Type B pancreatic cell (in vitro differentiated cells): ENCODE data around the gene DCLK2. TPM values are rescaled to one million over a fixed set of nuclear protein-coding genes. Genes with fewer than 3 reads are reported as not detected.

Experiments
- DNase-seq: peaks from one replicate; pipeline ENCODE4 v3.0.0; 2021; ENCODE audit warnings: mixed read lengths; ENCODE audit not compliant: unreplicated experiment; ENCODE audit errors: extremely low spot score
- H3K27ac Mint-ChIP-seq: 2 replicates; pipeline ENCODE4 v1.8.0; 2021; ENCODE audit warnings: mild to moderate bottlenecking, mixed read lengths
- H3K27me3 Mint-ChIP-seq: 2 replicates; pipeline ENCODE4 v1.8.0; 2021; ENCODE audit warnings: mixed read lengths
- H3K36me3 Mint-ChIP-seq: 2 replicates; pipeline ENCODE4 v1.8.0; 2021; ENCODE audit warnings: mixed read lengths
- H3K4me1 Mint-ChIP-seq: one replicate; pipeline ENCODE4 v1.8.0; 2021; ENCODE audit warnings: mixed read lengths; ENCODE audit not compliant: unreplicated experiment
- H3K4me3 Mint-ChIP-seq: 2 replicates; pipeline ENCODE4 v1.8.0; 2021; ENCODE audit warnings: mild to moderate bottlenecking, mixed read lengths
- H3K9me3 Mint-ChIP-seq: 2 replicates; pipeline ENCODE4 v1.8.0; 2021; ENCODE audit warnings: mixed read lengths
- total RNA-seq: library from RNA; stranded (reverse); gene quantifications from 2 replicates; pipeline ENCODE4 v1.2.1, GENCODE V29; 2021; ENCODE audit warnings: low replicate concordance
- TF ChIP-seq, protein P1 (sequence below): fragments of 200-600 bp; sonication (generic); conservative IDR thresholded peaks from 2 replicates; pipeline ENCODE4 v1.5.0; 2021; ENCODE audit warnings: antibody characterized with exemption, mild to moderate bottlenecking

The DCLK2 gene
- total RNA-seq, 1 donor from 2014 or later, result 24.9 TPM

DNA sequence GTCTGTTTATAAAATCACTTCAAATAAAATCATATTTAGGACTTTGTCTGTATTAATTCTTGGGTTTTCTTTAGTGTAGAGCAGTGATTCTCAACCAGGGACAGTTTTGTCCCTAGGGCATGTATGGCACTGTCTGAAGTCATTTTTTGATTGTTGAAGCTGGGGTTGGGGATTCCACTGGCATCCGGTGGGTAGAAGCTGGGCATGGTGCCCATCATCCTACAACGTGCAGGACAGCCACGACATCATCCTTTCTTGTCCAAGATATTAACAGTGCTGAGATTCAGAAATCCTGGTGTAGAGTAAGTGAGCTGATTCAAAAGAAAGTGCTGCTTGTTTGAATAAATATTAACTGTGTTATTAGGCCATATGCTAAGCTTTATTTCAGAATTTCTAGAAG is 28.6 kb downstream of the DCLK2 start:
- Mint-ChIP-seq H3K4me1 (peaks cover 4% of the 10 kb centered on the region), H3K27me3 (no peaks in the 10 kb centered on the region), H3K9me3 (peaks cover 7% of the 10 kb centered on the region), H3K4me3 (no peak overlapping the region), H3K36me3 (peaks cover 25% of the 10 kb centered on the region), H3K27ac (no peak overlapping the region)
- TF ChIP-seq, protein P1, sequence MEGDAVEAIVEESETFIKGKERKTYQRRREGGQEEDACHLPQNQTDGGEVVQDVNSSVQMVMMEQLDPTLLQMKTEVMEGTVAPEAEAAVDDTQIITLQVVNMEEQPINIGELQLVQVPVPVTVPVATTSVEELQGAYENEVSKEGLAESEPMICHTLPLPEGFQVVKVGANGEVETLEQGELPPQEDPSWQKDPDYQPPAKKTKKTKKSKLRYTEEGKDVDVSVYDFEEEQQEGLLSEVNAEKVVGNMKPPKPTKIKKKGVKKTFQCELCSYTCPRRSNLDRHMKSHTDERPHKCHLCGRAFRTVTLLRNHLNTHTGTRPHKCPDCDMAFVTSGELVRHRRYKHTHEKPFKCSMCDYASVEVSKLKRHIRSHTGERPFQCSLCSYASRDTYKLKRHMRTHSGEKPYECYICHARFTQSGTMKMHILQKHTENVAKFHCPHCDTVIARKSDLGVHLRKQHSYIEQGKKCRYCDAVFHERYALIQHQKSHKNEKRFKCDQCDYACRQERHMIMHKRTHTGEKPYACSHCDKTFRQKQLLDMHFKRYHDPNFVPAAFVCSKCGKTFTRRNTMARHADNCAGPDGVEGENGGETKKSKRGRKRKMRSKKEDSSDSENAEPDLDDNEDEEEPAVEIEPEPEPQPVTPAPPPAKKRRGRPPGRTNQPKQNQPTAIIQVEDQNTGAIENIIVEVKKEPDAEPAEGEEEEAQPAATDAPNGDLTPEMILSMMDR, result no peak
- no peak for DNase-seq

DNA sequence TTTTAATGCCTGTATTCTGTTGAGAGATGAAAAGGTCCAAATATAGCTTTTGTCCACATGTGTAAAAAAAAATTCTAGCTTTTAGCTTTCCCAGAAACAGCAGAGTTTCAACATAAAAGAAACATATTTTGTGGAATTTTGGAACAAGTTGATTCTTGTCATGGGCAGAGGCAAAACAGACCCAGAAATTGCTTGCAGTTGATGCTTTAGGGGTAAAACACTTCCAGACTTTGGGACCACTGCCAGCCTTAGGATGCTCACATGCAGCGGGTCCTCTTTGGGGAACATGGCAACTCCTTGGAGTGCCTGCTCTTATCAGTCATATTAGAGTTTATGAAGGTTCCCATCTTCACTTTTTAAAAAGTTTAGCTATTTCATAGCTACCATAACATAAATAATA is 30.4 kb downstream of the DCLK2 start:
- Mint-ChIP-seq H3K36me3 (peaks cover 24% of the 10 kb centered on the region), H3K9me3 (peaks cover 11% of the 10 kb centered on the region), H3K4me1 (peaks cover 4% of the 10 kb centered on the region), H3K27me3 (no peaks in the 10 kb centered on the region), H3K27ac (no peak overlapping the region), H3K4me3 (no peak overlapping the region)
- TF ChIP-seq, protein P1, result no peak
- DNase-seq, result no peak

DNA sequence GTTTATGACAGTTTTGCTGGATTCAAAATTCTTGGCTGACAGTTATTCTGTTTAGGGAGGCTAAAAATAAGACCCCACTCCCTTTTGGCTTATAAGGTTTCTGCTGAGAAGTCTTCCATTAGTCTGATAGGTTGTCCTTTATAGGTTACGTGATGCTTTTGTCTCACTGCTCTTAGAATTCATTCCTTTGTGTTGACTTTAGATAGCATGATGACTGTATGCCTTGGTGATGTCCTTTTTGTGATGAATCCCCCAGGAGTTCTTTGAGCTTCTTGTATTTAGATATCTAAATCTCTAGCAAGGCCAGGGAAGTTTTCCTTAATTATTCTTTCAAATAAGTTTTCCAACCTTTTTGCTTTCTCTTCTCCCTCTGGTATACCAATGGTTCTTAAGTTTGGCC is 36.4 kb downstream of the DCLK2 start:
- Mint-ChIP-seq H3K4me1 (peaks cover 4% of the 10 kb centered on the region), H3K4me3 (no peak overlapping the region)
- no peak for DNase-seq

DNA sequence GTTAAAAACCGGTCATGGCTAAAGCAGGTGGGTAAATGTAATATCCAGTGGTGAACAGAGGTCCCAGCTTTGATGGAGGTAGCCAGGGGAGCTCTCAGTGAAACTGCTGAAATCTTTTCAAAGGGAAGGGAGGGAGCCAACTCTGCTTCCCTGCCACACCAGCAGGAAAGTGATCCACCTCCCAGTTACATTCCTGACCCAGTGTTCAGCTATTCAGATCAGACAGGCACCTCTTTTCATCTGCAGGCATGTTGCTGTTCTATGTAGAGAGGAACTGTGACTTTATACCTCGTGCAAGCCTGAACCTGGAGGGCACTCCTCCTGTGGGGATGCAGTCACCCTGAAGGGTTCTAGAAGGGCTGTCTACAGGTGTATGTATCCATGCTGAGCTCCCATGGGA is 37.6 kb downstream of the DCLK2 start:
- H3K4me1 Mint-ChIP-seq, result peaks cover 4% of the 10 kb centered on the region
- no peak overlapping the region for H3K4me3 Mint-ChIP-seq
- H3K27ac Mint-ChIP-seq, result no peak overlapping the region
- peaks cover 7% of the 10 kb centered on the region for H3K9me3 Mint-ChIP-seq
- H3K36me3 Mint-ChIP-seq, result peaks cover 26% of the 10 kb centered on the region
- H3K27me3 Mint-ChIP-seq, result no peaks in the 10 kb centered on the region
- TF ChIP-seq, protein P1, result no peak
- DNase-seq, result no peak

More for the DNA sequence above, 36.4 kb downstream of the DCLK2 start:
- TF ChIP-seq, protein P1, result no peak
- no peak overlapping the region for H3K27ac Mint-ChIP-seq
- H3K27me3 Mint-ChIP-seq, result no peaks in the 10 kb centered on the region
- H3K36me3 Mint-ChIP-seq, result peaks cover 29% of the 10 kb centered on the region
- peaks cover 7% of the 10 kb centered on the region for H3K9me3 Mint-ChIP-seq

DNA sequence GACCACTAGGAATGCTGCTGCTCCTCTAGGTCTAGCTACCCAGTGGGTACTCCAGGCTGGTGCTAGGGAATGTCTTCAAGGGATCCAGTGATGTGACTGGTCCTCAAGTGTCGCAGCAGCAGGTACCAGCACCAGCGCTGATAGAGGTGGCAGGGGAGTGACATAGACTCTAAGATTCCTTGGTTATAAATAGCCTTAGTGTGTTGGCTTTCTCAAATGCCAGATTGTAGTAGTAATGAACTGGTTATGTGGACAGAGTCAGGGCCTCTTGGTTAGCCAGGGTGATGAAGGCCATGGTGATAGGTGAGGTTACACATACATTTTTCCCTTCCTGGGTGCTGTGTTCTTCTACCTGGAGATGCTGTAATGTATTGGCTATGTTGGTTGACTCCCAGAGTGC is 38.3 kb downstream of the DCLK2 start:
- TF ChIP-seq, protein P1, result no peak
- H3K36me3 Mint-ChIP-seq, result peaks cover 24% of the 10 kb centered on the region
- H3K4me1 Mint-ChIP-seq, result peaks cover 4% of the 10 kb centered on the region
- no peak overlapping the region for H3K4me3 Mint-ChIP-seq
- H3K27me3 Mint-ChIP-seq, result no peaks in the 10 kb centered on the region
- H3K9me3 Mint-ChIP-seq, result peaks cover 13% of the 10 kb centered on the region
- no peak for DNase-seq
- no peak overlapping the region for H3K27ac Mint-ChIP-seq

DNA sequence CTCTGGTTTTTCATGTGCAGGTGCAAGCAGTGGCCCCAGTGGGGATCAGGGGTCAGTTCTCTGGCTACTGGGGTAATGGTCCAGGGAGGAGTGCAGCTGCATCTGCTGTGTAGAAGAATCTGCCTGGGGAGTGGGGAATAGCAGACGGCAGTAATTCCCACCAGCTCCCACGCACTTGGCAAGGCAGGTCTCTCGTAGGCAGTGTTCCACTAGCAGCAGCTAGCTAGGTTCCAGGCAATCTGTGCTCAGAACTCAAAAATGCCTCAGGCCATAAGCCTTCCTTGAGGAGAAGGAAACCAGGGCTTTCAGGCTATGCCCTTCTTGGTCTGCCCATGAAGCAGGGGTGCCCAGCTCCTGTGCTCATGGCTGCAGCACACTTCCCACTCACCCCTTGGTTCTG is 38.8 kb downstream of the DCLK2 start:
- no peak overlapping the region for H3K27ac Mint-ChIP-seq
- H3K27me3 Mint-ChIP-seq, result no peaks in the 10 kb centered on the region
- H3K4me1 Mint-ChIP-seq, result peaks cover 4% of the 10 kb centered on the region
- TF ChIP-seq, protein P1, result no peak
- peaks cover 10% of the 10 kb centered on the region for H3K9me3 Mint-ChIP-seq
- DNase-seq, result no peak
- peaks cover 21% of the 10 kb centered on the region for H3K36me3 Mint-ChIP-seq
- no peak overlapping the region for H3K4me3 Mint-ChIP-seq
